ENCODE results near the gene RAB8B. TPM values are rescaled to one million over a fixed set of nuclear protein-coding genes. Genes with fewer than 3 reads are reported as not detected.

RAB8B gene
- total RNA-seq, 4 donors from 2014 or later: 36.0 to 55.4 (median 50.0) TPM

- no peak for DNase-seq (ENCODE audit: low spot score)
- no peak for TF ChIP-seq CTCF (IDR thresholded peaks at IDR 0.05)
- no peak for ATAC-seq (ENCODE audit: low FRiP score)
Measured at GRCh38 chr15:63165166-63165859, 24.1 kb upstream of the RAB8B start.

GRCh38 chr15:63166219-63166618 lies 23.2 kb upstream of the RAB8B start:
- no peak for ATAC-seq (ENCODE audit: low FRiP score)
- no peak for TF ChIP-seq CTCF (IDR thresholded peaks at IDR 0.05)
- DNase-seq (ENCODE audit: low spot score): no peak

- TF ChIP-seq CTCF (IDR thresholded peaks at IDR 0.05): no peak
- ATAC-seq (ENCODE audit: low FRiP score): no peak
- DNase-seq (ENCODE audit: low spot score): no peak
Measured at GRCh38 chr15:63169788-63170187, 19.6 kb upstream of the RAB8B start.

GRCh38 chr15:63172376-63172775 lies 17.0 kb upstream of the RAB8B start:
- ATAC-seq (ENCODE audit: low FRiP score) (no peak), DNase-seq (ENCODE audit: low spot score) (no peak)
- no peak for TF ChIP-seq CTCF (IDR thresholded peaks at IDR 0.05)

GRCh38 chr15:63172851-63173451 lies 16.5 kb upstream of the RAB8B start:
- TF ChIP-seq CTCF (IDR thresholded peaks at IDR 0.05): no peak
- ATAC-seq (ENCODE audit: low FRiP score) (no peak), DNase-seq (ENCODE audit: low spot score) (no peak)

GRCh38 chr15:63176302-63176701 lies 13.1 kb upstream of the RAB8B start:
- TF ChIP-seq CTCF (IDR thresholded peaks at IDR 0.05): no peak
- DNase-seq (ENCODE audit: low spot score) (no peak), ATAC-seq (ENCODE audit: low FRiP score) (no peak)

- no peak for ATAC-seq (ENCODE audit: low FRiP score)
- no peak for DNase-seq (ENCODE audit: low spot score)
- TF ChIP-seq CTCF (IDR thresholded peaks at IDR 0.05): no peak
Measured at GRCh38 chr15:63178034-63178433, 11.4 kb upstream of the RAB8B start.

All from omental fat pad (tissue), 4 donors.